ENCODE results near the gene KRI1. TPM values are rescaled to one million over a fixed set of nuclear protein-coding genes. Genes with fewer than 3 reads are reported as not detected.

KRI1 gene
- total RNA-seq, 2 donors from 2014 or later = 45.2 to 47.7 TPM

DNA sequence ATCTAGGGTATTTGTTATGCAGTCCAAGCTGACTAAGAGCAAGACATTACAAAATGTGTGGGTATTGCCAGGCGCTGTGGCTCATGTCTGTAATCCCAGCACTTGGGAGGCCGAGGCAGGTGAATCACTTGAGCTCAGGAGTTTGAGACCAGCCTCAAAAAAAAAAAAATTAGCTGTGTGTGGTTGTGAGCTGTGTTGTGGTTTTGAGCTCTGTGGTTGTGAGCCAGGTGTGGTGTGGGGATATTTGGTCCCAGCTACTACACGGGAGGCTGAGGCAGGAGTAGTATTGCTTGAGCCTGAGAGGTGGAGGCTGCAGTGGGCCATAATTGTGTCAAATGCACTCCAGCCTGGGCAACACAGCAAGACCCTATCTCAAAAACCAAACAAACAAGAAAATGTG is 57.1 kb downstream of the KRI1 start:
- no peak overlapping the region for H3K4me3 ChIP-seq (ENCODE audit: low read length)
- Mint-ChIP-seq H3K27ac (no peak overlapping the region), H3K9me3 (no peaks in the 10 kb centered on the region), H3K4me1 (no peaks in the 10 kb centered on the region), H3K36me3 (ENCODE audit: low read depth) (no peaks in the 10 kb centered on the region), H3K4me3 (no peak overlapping the region), H3K27me3 (ENCODE audit: insufficient read depth) (peaks cover 31% of the 10 kb centered on the region)
- H3K4me1 ChIP-seq (ENCODE audit: control insufficient read depth, insufficient read depth, low read length) = no peaks in the 10 kb centered on the region
- TF ChIP-seq CTCF (conservative IDR thresholded peaks at IDR 0.05) = no peak
- no peak overlapping the region for H3K27ac ChIP-seq (ENCODE audit: low read depth, low read length)
- no peak overlapping the region for H3K9ac ChIP-seq (ENCODE audit: extremely low read depth, low read length, poor library complexity, severe bottlenecking)
- WGBS, 2 experiments (ENCODE audit: insufficient coverage in 1 of 2, insufficient read length in 1 of 2) = 91 to 96% methylated on average over 2 to 3 of the region's 3 CpGs
- no peaks in the 10 kb centered on the region for H3K9me3 ChIP-seq (ENCODE audit: control insufficient read depth, low read length)
- DNase-seq = no peak
- peaks cover 20% of the 10 kb centered on the region for H3K27me3 ChIP-seq (ENCODE audit: control insufficient read depth, insufficient read depth, low read length, poor library complexity, severe bottlenecking)
- no peaks in the 10 kb centered on the region for H3K36me3 ChIP-seq (ENCODE audit: control insufficient read depth, insufficient read depth, low read length)

DNA sequence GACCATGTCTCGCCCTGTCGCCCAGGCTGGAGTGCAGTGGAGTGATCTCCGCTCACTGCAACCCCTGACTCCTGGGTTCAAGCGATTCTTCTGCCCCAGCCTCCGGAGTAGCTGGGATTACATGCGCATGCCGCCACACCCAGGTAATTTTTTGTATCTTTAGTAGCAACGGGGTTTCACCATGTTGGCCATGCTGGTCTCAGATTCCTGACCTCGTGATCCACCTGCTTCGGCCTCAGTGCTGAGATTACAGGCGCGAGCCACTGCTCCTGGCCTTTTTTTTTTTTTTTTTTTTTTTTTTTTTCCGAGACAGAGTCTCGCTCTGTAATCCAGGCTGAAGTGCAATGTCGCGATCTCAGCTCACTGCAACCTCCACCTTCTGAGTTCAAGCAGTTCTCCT is 57.8 kb downstream of the KRI1 start:
- no peaks in the 10 kb centered on the region for H3K36me3 ChIP-seq (ENCODE audit: control insufficient read depth, insufficient read depth, low read length)
- peaks cover 24% of the 10 kb centered on the region for H3K27me3 Mint-ChIP-seq (ENCODE audit: insufficient read depth)
- TF ChIP-seq CTCF (conservative IDR thresholded peaks at IDR 0.05) = no peak
- peaks cover 13% of the 10 kb centered on the region for H3K27me3 ChIP-seq (ENCODE audit: control insufficient read depth, insufficient read depth, low read length, poor library complexity, severe bottlenecking)
- no peaks in the 10 kb centered on the region for H3K4me1 ChIP-seq (ENCODE audit: control insufficient read depth, insufficient read depth, low read length)
- DNase-seq = no peak
- 86 to 89% methylated on average over 13 to 16 of the region's 16 CpGs for WGBS, 2 experiments (ENCODE audit: insufficient coverage in 1 of 2, insufficient read length in 1 of 2)
- no peak overlapping the region for H3K9ac ChIP-seq (ENCODE audit: extremely low read depth, low read length, poor library complexity, severe bottlenecking)
- no peak overlapping the region for H3K27ac ChIP-seq (ENCODE audit: low read depth, low read length)
- no peaks in the 10 kb centered on the region for H3K9me3 Mint-ChIP-seq
- H3K27ac Mint-ChIP-seq = no peak overlapping the region
- H3K36me3 Mint-ChIP-seq (ENCODE audit: low read depth) = no peaks in the 10 kb centered on the region
- no peak overlapping the region for H3K4me3 ChIP-seq (ENCODE audit: low read length)
- no peaks in the 10 kb centered on the region for H3K4me1 Mint-ChIP-seq
- no peaks in the 10 kb centered on the region for H3K9me3 ChIP-seq (ENCODE audit: control insufficient read depth, low read length)
- H3K4me3 Mint-ChIP-seq = no peak overlapping the region

DNA sequence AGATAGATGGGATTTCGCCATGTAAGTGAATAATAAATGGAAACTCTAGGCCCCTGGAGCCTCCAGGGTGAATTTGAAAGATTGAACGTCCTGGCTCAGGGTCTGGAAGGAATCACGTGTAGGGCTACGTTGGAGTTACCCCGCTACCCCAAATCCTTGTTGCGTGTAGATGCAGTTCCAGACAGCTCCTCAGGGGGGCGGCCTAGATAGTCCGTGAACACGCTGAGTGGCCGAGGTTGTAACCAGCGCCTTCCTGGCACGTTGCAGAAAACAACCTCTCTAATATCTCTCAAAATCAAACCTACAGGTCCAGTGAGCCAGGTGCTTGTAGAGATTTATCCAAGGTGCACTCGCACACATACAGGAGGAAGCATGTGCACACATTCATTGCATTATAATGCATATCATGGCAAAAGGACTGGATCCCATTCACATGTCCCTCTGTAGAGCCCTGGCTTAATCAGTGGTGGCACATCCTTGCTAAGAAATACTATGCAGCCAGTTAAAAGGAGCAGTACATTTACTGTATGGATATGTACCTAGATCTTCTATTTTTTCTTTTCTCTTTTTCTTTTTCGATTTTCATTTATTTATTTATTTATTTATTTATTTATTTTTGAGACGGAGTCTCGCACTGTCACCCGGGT is 60.1 kb downstream of the KRI1 start:
- peak; percentile 94 for DNase-seq
- H3K4me1 Mint-ChIP-seq = peaks cover 3% of the 10 kb centered on the region
- H3K27me3 Mint-ChIP-seq (ENCODE audit: insufficient read depth) = peaks cover 4% of the 10 kb centered on the region
- no peaks in the 10 kb centered on the region for H3K9me3 ChIP-seq (ENCODE audit: control insufficient read depth, low read length)
- H3K4me1 ChIP-seq (ENCODE audit: control insufficient read depth, insufficient read depth, low read length) = no peaks in the 10 kb centered on the region
- H3K27ac ChIP-seq (ENCODE audit: low read depth, low read length) = no peak overlapping the region
- no peak overlapping the region for H3K4me3 ChIP-seq (ENCODE audit: low read length)
- no peak overlapping the region for H3K9ac ChIP-seq (ENCODE audit: extremely low read depth, low read length, poor library complexity, severe bottlenecking)
- peak; percentile 87 for TF ChIP-seq CTCF (conservative IDR thresholded peaks at IDR 0.05)
- no peaks in the 10 kb centered on the region for H3K36me3 ChIP-seq (ENCODE audit: control insufficient read depth, insufficient read depth, low read length)
- 28 to 39% methylated on average over 15 to 16 of the region's 17 CpGs for WGBS, 2 experiments (ENCODE audit: insufficient coverage in 1 of 2, insufficient read length in 1 of 2)
- H3K36me3 Mint-ChIP-seq (ENCODE audit: low read depth) = peaks cover 2% of the 10 kb centered on the region
- no peaks in the 10 kb centered on the region for H3K9me3 Mint-ChIP-seq
- no peak overlapping the region for H3K4me3 Mint-ChIP-seq
- peak overlapping the region; percentile 52 for H3K27ac Mint-ChIP-seq
- H3K27me3 ChIP-seq (ENCODE audit: control insufficient read depth, insufficient read depth, low read length, poor library complexity, severe bottlenecking) = no peaks in the 10 kb centered on the region

Small RNA genes lying within 50 kb of the gene (microRNA-seq; reads per million reads assigned to microRNA genes)
- not detected for gene MIR1238 (ENCODE audit: borderline microRNAs expressed)

Other genes with a start within 250 kb of the KRI1 start
- 10 to 100 TPM; 23.2 to 25.9 TPM for gene FDX2, start 250.0 kb downstream of the KRI1 start, total RNA-seq
- 10 to 100 TPM; 53.1 to 64.7 TPM for gene RAVER1, start 232.5 kb downstream of the KRI1 start, total RNA-seq
- gene ICAM3, start 226.4 kb downstream of the KRI1 start, total RNA-seq = 10 to 100 TPM in 1 of 2 donors, 1 to 10 TPM in 1; 2.7 to 13.7 TPM
- 10 to 100 TPM; 63.5 to 65.8 TPM for gene TYK2, start 185.4 kb downstream of the KRI1 start, total RNA-seq
- gene CDC37, start 162.5 kb downstream of the KRI1 start, total RNA-seq = 100 to 1,000 TPM; 148 to 172 TPM
- 1 to 10 TPM; 1.7 to 2.6 TPM for gene PDE4A, start 145.5 kb downstream of the KRI1 start, total RNA-seq
- gene KEAP1, start 62.7 kb downstream of the KRI1 start, total RNA-seq = 10 to 100 TPM; 53.3 to 59.5 TPM
- gene S1PR5, start 48.6 kb downstream of the KRI1 start, total RNA-seq = 1 to 10 TPM; 1.2 to 5.1 TPM
- 10 to 100 TPM; 37.9 to 44.8 TPM for gene ATG4D, start 22.1 kb downstream of the KRI1 start, total RNA-seq
- 1 to 10 TPM; 3.5 to 4.6 TPM for gene CDKN2D, start 3.0 kb upstream of the KRI1 start, total RNA-seq
- gene AP1M2, start 21.3 kb upstream of the KRI1 start, total RNA-seq = 100 to 1,000 TPM; 132 to 146 TPM
- 100 to 1,000 TPM; 106 to 240 TPM for gene SLC44A2, start 59.5 kb upstream of the KRI1 start, total RNA-seq
- 100 to 1,000 TPM; 625 to 629 TPM for gene ILF3, start 88.3 kb upstream of the KRI1 start, total RNA-seq
- gene QTRT1, start 135.4 kb upstream of the KRI1 start, total RNA-seq = 10 to 100 TPM; 36.8 to 40.0 TPM
- 100 to 1,000 TPM; 118 to 136 TPM for gene DNM2, start 152.1 kb upstream of the KRI1 start, total RNA-seq